Measurements from ENCODE around the gene CFLAR.
A peak's percentile ranks its signal among the peaks of the same experiment; 100 is the strongest.
"Not testable (repeated sequence)": the region's sequence is repeated elsewhere in the genome, so short reads cannot be mapped to it uniquely, and the experiment has no call there.

CFLAR gene

GRCh38 chr2:201118961-201119854, 3.2 kb downstream of the CFLAR start:
- no peak for DNase-seq

- DNase-seq = no peak
Observed at GRCh38 chr2:201122276-201122675, 6.3 kb downstream of the CFLAR start.

GRCh38 chr2:201126308-201127151, 10.6 kb downstream of the CFLAR start:
- no peak for DNase-seq

- no peak for DNase-seq
Observed at GRCh38 chr2:201127152-201127511, 11.2 kb downstream of the CFLAR start.

- DNase-seq = peak; percentile 52 to 79
Observed at GRCh38 chr2:201127570-201127969, 11.6 kb downstream of the CFLAR start.

- DNase-seq = no peak
Observed at GRCh38 chr2:201128033-201128432, 12.1 kb downstream of the CFLAR start.

GRCh38 chr2:201128933-201129505, 13.1 kb downstream of the CFLAR start:
- no peak for DNase-seq

GRCh38 chr2:201130524-201131186, 14.7 kb downstream of the CFLAR start:
- no peak for DNase-seq

- no peak for DNase-seq
Observed at GRCh38 chr2:201132518-201132917, 16.6 kb downstream of the CFLAR start.

- no peak for DNase-seq
Observed at GRCh38 chr2:201135386-201135785, 19.4 kb downstream of the CFLAR start.

GRCh38 chr2:201136889-201137321, 20.9 kb downstream of the CFLAR start:
- no peak for DNase-seq

GRCh38 chr2:201137505-201138400, 21.8 kb downstream of the CFLAR start:
- no peak for DNase-seq

- no peak for DNase-seq
Observed at GRCh38 chr2:201138401-201138970, 22.5 kb downstream of the CFLAR start.

GRCh38 chr2:201138986-201139781, 23.2 kb downstream of the CFLAR start:
- DNase-seq = not testable (repeated sequence)

- DNase-seq = no peak
Observed at GRCh38 chr2:201139836-201140604, 24.1 kb downstream of the CFLAR start.

GRCh38 chr2:201144101-201145051, 28.4 kb downstream of the CFLAR start:
- no peak for DNase-seq

GRCh38 chr2:201148434-201148990, 32.5 kb downstream of the CFLAR start:
- no peak for DNase-seq

Data from hippocampal formation (tissue), 2 donors.